ENCODE results near the gene R3HDM2. TPM values are rescaled to one million over a fixed set of nuclear protein-coding genes. Genes with fewer than 3 reads are reported as not detected.

R3HDM2 gene
- total RNA-seq, 1 experiment from 2014 or later: 34.7 TPM

DNA sequence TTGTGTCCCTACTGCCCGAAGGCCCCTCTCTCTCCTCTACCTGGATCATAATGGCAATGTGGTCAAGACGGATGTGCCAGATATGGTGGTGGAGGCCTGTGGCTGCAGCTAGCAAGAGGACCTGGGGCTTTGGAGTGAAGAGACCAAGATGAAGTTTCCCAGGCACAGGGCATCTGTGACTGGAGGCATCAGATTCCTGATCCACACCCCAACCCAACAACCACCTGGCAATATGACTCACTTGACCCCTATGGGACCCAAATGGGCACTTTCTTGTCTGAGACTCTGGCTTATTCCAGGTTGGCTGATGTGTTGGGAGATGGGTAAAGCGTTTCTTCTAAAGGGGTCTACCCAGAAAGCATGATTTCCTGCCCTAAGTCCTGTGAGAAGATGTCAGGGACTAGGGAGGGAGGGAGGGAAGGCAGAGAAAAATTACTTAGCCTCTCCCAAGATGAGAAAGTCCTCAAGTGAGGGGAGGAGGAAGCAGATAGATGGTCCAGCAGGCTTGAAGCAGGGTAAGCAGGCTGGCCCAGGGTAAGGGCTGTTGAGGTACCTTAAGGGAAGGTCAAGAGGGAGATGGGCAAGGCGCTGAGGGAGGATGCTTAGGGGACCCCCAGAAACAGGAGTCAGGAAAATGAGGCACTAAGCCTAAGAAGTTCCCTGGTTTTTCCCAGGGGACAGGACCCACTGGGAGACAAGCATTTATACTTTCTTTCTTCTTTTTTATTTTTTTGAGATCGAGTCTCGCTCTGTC, 26.1 kb upstream of the R3HDM2 start:
- H3K36me3 Mint-ChIP-seq: no peaks in the 10 kb centered on the region
- peak overlapping the region; percentile 69 for H3K4me3 Mint-ChIP-seq
- DNase-seq (ENCODE audit: low spot score) (no peak), ATAC-seq (no peak)
- H3K4me1 Mint-ChIP-seq: peaks cover 53% of the 10 kb centered on the region
- ChIA-PET CTCF (interaction anchor here (1.6 to 9.4 kb wide), 13 partner anchors 18 to 243 kb away, joined by 6 to 245 read pairs (median 20); partner anchors contain the start of gene INHBC), POLR2A (interaction anchor here (1.2 kb wide), 1 partner anchor 115 kb away, joined by 3 read pairs; no protein-coding TSS in a partner anchor)
- H3K27ac Mint-ChIP-seq: no peak overlapping the region
- no peaks in the 10 kb centered on the region for H3K9me3 Mint-ChIP-seq
- H3K27me3 Mint-ChIP-seq (ENCODE audit: low read depth): no peaks in the 10 kb centered on the region
- TF ChIP-seq, protein P1, sequence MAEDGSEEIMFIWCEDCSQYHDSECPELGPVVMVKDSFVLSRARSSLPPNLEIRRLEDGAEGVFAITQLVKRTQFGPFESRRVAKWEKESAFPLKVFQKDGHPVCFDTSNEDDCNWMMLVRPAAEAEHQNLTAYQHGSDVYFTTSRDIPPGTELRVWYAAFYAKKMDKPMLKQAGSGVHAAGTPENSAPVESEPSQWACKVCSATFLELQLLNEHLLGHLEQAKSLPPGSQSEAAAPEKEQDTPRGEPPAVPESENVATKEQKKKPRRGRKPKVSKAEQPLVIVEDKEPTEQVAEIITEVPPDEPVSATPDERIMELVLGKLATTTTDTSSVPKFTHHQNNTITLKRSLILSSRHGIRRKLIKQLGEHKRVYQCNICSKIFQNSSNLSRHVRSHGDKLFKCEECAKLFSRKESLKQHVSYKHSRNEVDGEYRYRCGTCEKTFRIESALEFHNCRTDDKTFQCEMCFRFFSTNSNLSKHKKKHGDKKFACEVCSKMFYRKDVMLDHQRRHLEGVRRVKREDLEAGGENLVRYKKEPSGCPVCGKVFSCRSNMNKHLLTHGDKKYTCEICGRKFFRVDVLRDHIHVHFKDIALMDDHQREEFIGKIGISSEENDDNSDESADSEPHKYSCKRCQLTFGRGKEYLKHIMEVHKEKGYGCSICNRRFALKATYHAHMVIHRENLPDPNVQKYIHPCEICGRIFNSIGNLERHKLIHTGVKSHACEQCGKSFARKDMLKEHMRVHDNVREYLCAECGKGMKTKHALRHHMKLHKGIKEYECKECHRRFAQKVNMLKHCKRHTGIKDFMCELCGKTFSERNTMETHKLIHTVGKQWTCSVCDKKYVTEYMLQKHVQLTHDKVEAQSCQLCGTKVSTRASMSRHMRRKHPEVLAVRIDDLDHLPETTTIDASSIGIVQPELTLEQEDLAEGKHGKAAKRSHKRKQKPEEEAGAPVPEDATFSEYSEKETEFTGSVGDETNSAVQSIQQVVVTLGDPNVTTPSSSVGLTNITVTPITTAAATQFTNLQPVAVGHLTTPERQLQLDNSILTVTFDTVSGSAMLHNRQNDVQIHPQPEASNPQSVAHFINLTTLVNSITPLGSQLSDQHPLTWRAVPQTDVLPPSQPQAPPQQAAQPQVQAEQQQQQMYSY (CRISPR knock-in tag; IDR thresholded peaks at IDR 0.05): no peak
- no peak for TF ChIP-seq ZNF396 (CRISPR knock-in tag; IDR thresholded peaks at IDR 0.05; ENCODE audit: borderline replicate concordance)
- TF ChIP-seq SMAD3 (CRISPR knock-in tag; IDR thresholded peaks at IDR 0.05; ENCODE audit: borderline replicate concordance): no peak
- TF ChIP-seq, protein P2, sequence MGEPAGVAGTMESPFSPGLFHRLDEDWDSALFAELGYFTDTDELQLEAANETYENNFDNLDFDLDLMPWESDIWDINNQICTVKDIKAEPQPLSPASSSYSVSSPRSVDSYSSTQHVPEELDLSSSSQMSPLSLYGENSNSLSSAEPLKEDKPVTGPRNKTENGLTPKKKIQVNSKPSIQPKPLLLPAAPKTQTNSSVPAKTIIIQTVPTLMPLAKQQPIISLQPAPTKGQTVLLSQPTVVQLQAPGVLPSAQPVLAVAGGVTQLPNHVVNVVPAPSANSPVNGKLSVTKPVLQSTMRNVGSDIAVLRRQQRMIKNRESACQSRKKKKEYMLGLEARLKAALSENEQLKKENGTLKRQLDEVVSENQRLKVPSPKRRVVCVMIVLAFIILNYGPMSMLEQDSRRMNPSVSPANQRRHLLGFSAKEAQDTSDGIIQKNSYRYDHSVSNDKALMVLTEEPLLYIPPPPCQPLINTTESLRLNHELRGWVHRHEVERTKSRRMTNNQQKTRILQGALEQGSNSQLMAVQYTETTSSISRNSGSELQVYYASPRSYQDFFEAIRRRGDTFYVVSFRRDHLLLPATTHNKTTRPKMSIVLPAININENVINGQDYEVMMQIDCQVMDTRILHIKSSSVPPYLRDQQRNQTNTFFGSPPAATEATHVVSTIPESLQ (CRISPR knock-in tag; IDR thresholded peaks at IDR 0.05): no peak
- TF ChIP-seq, protein P3, sequence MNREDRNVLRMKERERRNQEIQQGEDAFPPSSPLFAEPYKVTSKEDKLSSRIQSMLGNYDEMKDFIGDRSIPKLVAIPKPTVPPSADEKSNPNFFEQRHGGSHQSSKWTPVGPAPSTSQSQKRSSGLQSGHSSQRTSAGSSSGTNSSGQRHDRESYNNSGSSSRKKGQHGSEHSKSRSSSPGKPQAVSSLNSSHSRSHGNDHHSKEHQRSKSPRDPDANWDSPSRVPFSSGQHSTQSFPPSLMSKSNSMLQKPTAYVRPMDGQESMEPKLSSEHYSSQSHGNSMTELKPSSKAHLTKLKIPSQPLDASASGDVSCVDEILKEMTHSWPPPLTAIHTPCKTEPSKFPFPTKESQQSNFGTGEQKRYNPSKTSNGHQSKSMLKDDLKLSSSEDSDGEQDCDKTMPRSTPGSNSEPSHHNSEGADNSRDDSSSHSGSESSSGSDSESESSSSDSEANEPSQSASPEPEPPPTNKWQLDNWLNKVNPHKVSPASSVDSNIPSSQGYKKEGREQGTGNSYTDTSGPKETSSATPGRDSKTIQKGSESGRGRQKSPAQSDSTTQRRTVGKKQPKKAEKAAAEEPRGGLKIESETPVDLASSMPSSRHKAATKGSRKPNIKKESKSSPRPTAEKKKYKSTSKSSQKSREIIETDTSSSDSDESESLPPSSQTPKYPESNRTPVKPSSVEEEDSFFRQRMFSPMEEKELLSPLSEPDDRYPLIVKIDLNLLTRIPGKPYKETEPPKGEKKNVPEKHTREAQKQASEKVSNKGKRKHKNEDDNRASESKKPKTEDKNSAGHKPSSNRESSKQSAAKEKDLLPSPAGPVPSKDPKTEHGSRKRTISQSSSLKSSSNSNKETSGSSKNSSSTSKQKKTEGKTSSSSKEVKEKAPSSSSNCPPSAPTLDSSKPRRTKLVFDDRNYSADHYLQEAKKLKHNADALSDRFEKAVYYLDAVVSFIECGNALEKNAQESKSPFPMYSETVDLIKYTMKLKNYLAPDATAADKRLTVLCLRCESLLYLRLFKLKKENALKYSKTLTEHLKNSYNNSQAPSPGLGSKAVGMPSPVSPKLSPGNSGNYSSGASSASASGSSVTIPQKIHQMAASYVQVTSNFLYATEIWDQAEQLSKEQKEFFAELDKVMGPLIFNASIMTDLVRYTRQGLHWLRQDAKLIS (CRISPR knock-in tag; IDR thresholded peaks at IDR 0.05; ENCODE audit: borderline replicate concordance): no peak
- TF ChIP-seq, protein P4, sequence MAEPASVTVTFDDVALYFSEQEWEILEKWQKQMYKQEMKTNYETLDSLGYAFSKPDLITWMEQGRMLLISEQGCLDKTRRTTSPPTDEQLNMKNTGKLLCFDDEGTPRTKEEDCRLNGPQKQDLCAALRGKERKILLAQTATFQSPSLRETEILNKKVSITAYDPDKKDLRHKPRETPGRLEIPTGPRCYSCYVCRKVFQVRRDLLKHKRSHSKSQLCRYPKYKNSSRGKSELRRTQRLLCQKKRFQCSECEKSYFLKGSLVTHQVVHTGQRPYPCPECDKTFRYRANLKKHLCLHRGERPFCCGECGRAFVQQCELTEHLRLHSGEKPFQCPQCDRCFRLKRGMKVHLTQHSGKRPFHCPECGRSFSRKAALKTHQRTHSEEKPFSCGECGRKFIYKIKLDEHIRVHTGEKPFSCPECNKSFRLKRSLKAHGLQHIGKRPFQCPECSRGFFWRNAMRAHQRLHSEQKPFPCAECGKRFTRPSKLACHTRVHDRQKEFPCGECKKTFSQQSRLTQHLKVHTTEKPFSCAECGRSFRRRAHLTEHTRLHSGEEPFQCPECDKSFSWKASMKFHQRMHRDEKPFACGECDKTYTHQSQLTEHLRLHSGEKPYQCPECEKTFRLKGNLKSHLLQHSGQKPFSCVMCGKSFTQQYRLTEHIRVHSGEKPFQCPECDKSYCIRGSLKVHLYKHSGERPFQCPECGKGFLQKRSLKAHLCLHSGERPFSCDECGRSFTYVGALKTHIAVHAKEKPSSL (CRISPR knock-in tag; conservative IDR thresholded peaks at IDR 0.05): no peak
- TF ChIP-seq, protein P5, sequence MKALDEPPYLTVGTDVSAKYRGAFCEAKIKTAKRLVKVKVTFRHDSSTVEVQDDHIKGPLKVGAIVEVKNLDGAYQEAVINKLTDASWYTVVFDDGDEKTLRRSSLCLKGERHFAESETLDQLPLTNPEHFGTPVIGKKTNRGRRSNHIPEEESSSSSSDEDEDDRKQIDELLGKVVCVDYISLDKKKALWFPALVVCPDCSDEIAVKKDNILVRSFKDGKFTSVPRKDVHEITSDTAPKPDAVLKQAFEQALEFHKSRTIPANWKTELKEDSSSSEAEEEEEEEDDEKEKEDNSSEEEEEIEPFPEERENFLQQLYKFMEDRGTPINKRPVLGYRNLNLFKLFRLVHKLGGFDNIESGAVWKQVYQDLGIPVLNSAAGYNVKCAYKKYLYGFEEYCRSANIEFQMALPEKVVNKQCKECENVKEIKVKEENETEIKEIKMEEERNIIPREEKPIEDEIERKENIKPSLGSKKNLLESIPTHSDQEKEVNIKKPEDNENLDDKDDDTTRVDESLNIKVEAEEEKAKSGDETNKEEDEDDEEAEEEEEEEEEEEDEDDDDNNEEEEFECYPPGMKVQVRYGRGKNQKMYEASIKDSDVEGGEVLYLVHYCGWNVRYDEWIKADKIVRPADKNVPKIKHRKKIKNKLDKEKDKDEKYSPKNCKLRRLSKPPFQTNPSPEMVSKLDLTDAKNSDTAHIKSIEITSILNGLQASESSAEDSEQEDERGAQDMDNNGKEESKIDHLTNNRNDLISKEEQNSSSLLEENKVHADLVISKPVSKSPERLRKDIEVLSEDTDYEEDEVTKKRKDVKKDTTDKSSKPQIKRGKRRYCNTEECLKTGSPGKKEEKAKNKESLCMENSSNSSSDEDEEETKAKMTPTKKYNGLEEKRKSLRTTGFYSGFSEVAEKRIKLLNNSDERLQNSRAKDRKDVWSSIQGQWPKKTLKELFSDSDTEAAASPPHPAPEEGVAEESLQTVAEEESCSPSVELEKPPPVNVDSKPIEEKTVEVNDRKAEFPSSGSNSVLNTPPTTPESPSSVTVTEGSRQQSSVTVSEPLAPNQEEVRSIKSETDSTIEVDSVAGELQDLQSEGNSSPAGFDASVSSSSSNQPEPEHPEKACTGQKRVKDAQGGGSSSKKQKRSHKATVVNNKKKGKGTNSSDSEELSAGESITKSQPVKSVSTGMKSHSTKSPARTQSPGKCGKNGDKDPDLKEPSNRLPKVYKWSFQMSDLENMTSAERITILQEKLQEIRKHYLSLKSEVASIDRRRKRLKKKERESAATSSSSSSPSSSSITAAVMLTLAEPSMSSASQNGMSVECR (CRISPR knock-in tag; IDR thresholded peaks at IDR 0.05; ENCODE audit: borderline replicate concordance): no peak
- TF ChIP-seq ZNF138 (CRISPR knock-in tag; conservative IDR thresholded peaks at IDR 0.05): no peak
- TF ChIP-seq ESRRA (CRISPR knock-in tag; IDR thresholded peaks at IDR 0.05; ENCODE audit: borderline replicate concordance): no peak
- no peak for TF ChIP-seq ZNF219 (CRISPR knock-in tag; IDR thresholded peaks at IDR 0.05; ENCODE audit: borderline replicate concordance)
- TF ChIP-seq ZNF317 (CRISPR knock-in tag; IDR thresholded peaks at IDR 0.05; ENCODE audit: borderline replicate concordance, low read depth): no peak
- TF ChIP-seq JUN (CRISPR knock-in tag; IDR thresholded peaks at IDR 0.05): no peak
- TF ChIP-seq, protein P6, sequence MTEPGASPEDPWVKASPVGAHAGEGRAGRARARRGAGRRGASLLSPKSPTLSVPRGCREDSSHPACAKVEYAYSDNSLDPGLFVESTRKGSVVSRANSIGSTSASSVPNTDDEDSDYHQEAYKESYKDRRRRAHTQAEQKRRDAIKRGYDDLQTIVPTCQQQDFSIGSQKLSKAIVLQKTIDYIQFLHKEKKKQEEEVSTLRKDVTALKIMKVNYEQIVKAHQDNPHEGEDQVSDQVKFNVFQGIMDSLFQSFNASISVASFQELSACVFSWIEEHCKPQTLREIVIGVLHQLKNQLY (CRISPR knock-in tag; IDR thresholded peaks at IDR 0.05): no peak
- TF ChIP-seq, protein P7, sequence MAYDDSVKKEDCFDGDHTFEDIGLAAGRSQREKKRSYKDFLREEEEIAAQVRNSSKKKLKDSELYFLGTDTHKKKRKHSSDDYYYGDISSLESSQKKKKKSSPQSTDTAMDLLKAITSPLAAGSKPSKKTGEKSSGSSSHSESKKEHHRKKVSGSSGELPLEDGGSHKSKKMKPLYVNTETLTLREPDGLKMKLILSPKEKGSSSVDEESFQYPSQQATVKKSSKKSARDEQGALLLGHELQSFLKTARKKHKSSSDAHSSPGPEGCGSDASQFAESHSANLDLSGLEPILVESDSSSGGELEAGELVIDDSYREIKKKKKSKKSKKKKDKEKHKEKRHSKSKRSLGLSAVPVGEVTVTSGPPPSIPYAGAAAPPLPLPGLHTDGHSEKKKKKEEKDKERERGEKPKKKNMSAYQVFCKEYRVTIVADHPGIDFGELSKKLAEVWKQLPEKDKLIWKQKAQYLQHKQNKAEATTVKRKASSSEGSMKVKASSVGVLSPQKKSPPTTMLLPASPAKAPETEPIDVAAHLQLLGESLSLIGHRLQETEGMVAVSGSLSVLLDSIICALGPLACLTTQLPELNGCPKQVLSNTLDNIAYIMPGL (CRISPR knock-in tag; IDR thresholded peaks at IDR 0.05): no peak
- TF ChIP-seq, protein P8, sequence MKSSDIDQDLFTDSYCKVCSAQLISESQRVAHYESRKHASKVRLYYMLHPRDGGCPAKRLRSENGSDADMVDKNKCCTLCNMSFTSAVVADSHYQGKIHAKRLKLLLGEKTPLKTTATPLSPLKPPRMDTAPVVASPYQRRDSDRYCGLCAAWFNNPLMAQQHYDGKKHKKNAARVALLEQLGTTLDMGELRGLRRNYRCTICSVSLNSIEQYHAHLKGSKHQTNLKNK (CRISPR knock-in tag; IDR thresholded peaks at IDR 0.05): no peak
- TF ChIP-seq ZNF671 (CRISPR knock-in tag; IDR thresholded peaks at IDR 0.05): no peak

Measured in WTC11 (cell line).